ENCODE measurements around the gene PAM16.
A peak's percentile ranks its signal among the peaks of the same experiment; 100 is the strongest.

PAM16 gene

GRCh38 chr16:4328782-4329775, 22.0 kb downstream of the PAM16 start:
- in situ Hi-C loops (cut with HindIII; ENCODE audit: low pct_unique_long_range_greater_than_20kb, low sequenced_read_pairs), result no loop called here

DNA sequence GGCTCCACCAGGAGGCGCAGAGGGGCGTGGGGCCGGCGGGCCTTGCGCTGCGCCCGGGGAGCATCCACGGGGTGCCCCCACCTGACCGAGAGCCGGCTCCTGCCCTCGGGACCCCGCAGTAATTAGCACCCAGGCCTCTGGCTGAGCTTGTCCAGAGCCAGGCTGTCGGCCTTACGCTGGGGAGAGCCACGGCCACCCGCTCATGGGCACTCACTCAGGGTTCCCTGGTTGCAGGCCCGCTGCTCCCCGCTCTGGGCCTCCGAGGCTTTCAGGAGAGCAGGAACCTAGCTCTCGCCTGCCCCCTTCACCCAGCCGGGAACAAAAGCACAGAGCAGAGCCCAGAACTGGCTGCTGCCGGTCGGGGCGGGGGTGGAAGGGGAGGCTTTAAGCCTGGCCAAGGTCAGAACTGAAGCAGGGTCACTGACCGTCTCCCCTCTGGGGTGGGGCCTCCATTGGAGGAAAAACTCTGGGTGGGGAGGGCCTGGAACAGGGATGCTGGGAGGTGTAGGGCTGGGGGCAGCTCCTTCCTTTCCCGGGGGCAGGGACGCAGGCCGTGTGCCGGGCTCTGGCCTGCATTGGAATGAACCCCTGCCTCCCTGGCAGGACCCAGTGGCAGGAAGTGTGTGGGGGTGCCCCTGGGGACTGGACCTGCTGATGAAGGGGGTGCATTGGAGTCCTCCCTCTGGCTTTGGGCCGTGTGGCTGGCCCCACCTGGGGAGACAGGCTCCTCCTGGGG, 22.9 kb downstream of the PAM16 start:
- DNase-seq (ENCODE audit: low read depth in 1 of 2, low spot score in 1 of 2), result peak; percentile 79 to 90
- TF ChIP-seq JUND (IDR thresholded peaks at IDR 0.05; ENCODE audit: low read depth), result no peak
- in situ Hi-C loops (cut with HindIII; ENCODE audit: low pct_unique_long_range_greater_than_20kb, low sequenced_read_pairs), result no loop called here

More at GRCh38 chr16:4328782-4329775, 22.0 kb downstream of the PAM16 start:
- TF ChIP-seq JUND (IDR thresholded peaks at IDR 0.05; ENCODE audit: low read depth), result no peak
- DNase-seq (ENCODE audit: low read depth in 1 of 2, low spot score in 1 of 2), result peak in 1 of 2 experiments; percentile 38

DNA sequence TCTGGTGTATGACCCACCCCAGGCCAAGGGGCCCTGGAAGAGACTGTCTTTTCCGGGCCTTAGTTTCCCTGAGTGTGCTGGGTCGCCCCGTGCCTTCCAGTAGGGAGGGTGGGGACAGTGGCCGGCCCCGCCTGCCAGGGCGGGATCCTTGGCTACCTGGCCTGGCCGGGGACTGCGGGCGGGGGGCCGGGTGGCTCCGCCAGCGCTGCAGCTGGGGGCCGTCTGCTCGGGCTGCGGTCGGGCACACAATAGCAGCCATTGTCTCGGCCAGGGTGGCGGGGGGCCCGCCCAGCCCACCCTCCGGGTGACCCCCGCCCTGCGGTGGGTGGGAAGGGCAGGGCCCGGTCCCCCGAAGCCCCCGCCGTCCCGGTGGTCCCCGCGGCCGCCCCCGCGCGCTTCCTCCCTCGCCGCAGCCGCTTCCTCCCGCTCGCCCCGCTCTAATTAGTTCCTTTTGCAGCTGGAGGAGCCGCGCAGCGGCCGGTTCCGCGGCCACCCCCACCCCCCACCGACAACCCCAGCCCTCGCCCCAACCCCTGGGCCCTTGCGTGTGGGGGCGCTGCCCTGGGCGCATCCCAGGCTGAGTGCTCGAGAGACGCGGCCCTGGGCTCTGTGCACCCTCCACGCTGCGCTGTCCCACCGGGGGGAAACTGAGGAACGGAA, 23.6 kb downstream of the PAM16 start:
- in situ Hi-C loops (cut with HindIII; ENCODE audit: low pct_unique_long_range_greater_than_20kb, low sequenced_read_pairs), result no loop called here
- no peak for DNase-seq (ENCODE audit: low read depth in 1 of 2, low spot score in 1 of 2)
- no peak for TF ChIP-seq JUND (IDR thresholded peaks at IDR 0.05; ENCODE audit: low read depth)

DNA sequence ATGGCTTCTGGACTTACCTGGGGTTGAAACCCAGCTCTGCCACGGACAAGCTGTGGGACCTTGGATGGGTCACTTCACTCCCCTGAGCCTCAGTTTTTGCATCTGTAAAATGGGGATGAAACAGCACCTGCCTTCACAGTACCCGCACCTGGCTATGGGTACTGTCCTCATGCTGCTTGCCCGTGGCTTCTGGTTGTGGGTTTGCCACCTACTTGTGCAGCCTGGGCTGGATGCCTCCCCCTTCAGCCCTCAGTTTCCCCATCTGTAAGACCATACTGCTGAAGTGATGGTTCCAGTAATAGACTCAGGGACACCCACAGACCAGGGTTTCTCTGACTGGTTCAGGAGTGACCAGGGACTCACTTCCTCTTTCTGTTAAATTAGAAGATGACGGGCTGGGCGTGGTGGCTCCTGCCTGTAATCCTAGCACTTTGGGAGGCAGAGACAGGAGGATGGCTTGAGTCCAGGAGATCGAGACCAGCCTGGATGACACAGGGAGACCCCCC, 25.8 kb downstream of the PAM16 start:
- no peak for DNase-seq (ENCODE audit: low read depth in 1 of 2, low spot score in 1 of 2)
- in situ Hi-C loops (cut with HindIII; ENCODE audit: low pct_unique_long_range_greater_than_20kb, low sequenced_read_pairs), result no loop called here
- no peak for TF ChIP-seq JUND (IDR thresholded peaks at IDR 0.05; ENCODE audit: low read depth)

- DNase-seq (ENCODE audit: low read depth in 1 of 2, low spot score in 1 of 2), result no peak
- no peak for TF ChIP-seq JUND (IDR thresholded peaks at IDR 0.05; ENCODE audit: low read depth)
- in situ Hi-C loops (cut with HindIII; ENCODE audit: low pct_unique_long_range_greater_than_20kb, low sequenced_read_pairs), result no loop called here
Observed at GRCh38 chr16:4324492-4325252, 26.4 kb downstream of the PAM16 start.

DNA sequence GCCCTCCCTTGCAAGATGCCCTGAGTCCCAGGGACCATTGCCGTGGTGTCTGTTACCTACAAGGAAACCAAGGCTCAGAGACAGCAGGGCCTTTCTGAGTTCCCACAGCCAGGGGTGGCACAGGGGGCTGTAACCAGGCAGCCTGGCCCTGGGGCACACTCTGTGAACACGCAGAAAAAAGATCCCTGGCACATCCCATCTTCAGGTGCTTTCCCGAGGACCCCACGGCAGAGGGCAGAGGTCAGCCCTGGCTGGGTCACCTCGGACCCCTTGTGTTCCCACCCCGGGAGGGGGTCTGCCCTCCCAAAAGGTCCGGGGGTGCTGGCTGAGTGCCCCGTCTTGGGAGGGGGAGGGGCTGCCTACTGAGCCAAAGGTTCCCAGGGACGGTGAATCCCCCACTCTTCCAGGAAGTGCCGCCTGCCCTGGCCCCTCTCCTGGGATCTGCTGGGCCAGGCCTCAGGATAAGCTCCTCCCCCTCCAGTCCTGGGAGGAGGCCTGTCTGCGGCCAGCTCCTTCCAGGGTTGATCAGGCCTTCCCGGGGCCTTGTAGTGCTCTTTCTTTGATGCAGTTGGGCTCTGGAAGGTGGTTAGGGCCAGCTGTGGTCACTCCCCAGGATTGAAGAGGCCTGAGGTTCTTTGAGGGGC, 27.2 kb downstream of the PAM16 start:
- in situ Hi-C loops (cut with HindIII; ENCODE audit: low pct_unique_long_range_greater_than_20kb, low sequenced_read_pairs), result no loop called here
- no peak for TF ChIP-seq JUND (IDR thresholded peaks at IDR 0.05; ENCODE audit: low read depth)
- peak; percentile 28 to 70 for DNase-seq (ENCODE audit: low read depth in 1 of 2, low spot score in 1 of 2)

DNA sequence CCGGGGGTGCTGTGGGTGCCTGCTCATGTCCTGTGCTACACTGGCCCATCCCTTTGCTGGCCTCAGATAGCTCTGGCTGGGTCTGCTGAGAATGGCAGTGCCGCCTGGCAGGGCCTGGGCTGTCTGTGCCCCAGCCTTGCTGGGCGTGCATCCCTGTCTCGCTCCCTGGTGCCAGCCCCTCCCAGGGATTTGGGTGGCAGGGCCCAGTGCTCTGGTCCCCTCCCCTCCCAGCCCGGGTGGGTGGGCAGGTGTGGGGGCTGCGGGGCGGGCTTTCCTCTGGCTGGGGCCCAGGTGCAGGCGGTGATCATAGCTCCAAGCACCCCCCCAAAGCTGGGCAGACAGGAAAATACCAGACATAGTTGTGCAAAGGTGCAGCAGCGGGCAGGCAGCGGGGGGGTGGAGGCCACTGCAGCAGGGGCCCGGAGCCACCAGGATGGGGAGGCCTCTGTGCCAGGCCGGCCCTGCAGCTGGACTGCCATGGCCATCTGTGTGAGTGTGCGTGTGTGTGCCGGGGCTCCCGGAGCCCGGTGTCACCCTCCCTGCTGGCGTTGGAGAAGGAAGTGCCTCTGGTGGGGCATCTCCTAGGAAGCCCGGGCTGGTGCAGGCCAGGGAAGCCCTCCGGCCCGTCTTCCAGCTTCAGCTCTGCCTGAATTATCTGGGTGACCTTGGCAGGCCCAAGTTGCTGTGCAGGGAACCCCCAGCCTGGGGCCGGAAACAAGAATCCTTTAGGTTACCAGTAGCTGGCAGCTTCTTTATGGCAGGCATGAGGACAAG, 27.9 kb downstream of the PAM16 start:
- no peak for TF ChIP-seq JUND (IDR thresholded peaks at IDR 0.05; ENCODE audit: low read depth)
- in situ Hi-C loops (cut with HindIII; ENCODE audit: low pct_unique_long_range_greater_than_20kb, low sequenced_read_pairs), result no loop called here

DNA sequence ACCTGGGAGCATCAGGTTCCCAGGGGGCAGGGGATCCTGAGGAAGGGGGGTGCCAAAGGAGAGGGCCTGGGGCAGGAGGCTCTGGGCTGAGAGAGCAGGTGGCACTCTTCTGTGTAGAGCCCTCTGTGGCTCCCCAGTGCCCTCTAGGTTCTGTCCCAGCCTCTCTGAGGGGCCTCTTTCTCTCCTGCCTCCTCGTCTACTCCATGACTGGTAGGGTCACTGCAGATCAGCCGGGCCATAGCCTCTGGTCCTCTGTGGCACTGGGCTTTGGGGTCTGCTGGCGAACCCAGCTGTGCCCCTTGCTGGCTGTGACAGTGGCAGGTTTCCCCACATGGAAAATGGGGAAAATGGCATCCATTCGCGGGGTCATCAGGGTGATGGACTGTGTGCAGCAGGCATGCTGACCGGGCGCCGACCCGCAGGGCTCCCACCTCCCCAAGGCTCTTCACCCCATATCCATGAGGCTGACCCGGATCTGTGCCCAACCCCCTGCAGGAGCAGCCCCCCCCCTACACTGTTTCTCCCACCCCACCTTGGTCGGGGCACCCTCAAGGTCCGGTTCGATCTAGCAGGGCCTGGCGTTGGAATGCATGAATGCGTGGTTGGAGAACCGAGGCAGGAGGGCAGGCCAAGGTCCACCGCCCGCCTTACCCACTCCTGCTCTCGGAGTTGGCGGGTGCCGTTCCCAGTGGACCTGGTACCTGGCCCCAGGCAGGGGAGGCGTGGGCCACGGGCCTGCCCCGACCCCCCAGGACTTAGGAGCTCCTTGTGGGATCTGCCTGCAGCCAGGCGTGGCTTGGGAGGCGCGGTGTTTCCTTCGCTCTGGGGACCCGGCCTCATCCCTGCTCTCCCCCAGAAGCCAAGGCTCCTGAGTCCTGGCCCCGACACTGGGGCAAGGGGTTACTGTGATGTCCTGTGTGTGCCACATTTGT, 28.7 kb downstream of the PAM16 start:
- no peak for TF ChIP-seq JUND (IDR thresholded peaks at IDR 0.05; ENCODE audit: low read depth)
- DNase-seq (ENCODE audit: low read depth in 1 of 2, low spot score in 1 of 2), result no peak
- in situ Hi-C loops (cut with HindIII; ENCODE audit: low pct_unique_long_range_greater_than_20kb, low sequenced_read_pairs), result no loop called here

More for the DNA sequence above, 27.9 kb downstream of the PAM16 start:
- DNase-seq (ENCODE audit: low read depth in 1 of 2, low spot score in 1 of 2), result peak; percentile 68 to 82

- in situ Hi-C loops (cut with HindIII; ENCODE audit: low pct_unique_long_range_greater_than_20kb, low sequenced_read_pairs), result no loop called here
- DNase-seq (ENCODE audit: low read depth in 1 of 2, low spot score in 1 of 2), result no peak
- TF ChIP-seq JUND (IDR thresholded peaks at IDR 0.05; ENCODE audit: low read depth), result no peak
Observed at GRCh38 chr16:4321286-4322120, 29.6 kb downstream of the PAM16 start.
